Activated naive CD8-positive, alpha-beta T cell treated with anti-CD3 and anti-CD28 coated beads, Interleukin-2, amount 10 ng/mL, durations not matched to agents 7 days and 5 days (primary cell): Measurements from ENCODE around the gene HADH. TPM values are rescaled to one million over a fixed set of nuclear protein-coding genes. Genes with fewer than 3 reads are reported as not detected.

Experiments
- ATAC-seq: fragments of 150-1000 bp; cut with Tn5 transposase; one replicate; pipeline ENCODE4 v1.10.0; 2021; ENCODE audit warnings: low read depth, moderate library complexity
- POLR2A ChIA-PET: fragments of 350-600 bp; sonication (Branson Sonifier 250); formaldehyde crosslinking; loops from one replicate; lab custom pipeline; 2021; ENCODE audit warnings: antibody characterized with exemption; lab: Charles Lee
- DNase-seq: peaks from one replicate; pipeline ENCODE4 v3.0.0; 2021
- H3K27ac Mint-ChIP-seq: one replicate; pipeline ENCODE4 v1.8.0; 2022; ENCODE audit warnings: mild to moderate bottlenecking, mixed read lengths
- H3K27me3 Mint-ChIP-seq: one replicate; pipeline ENCODE4 v1.8.0; 2022; ENCODE audit warnings: mild to moderate bottlenecking, moderate library complexity, mixed read lengths
- H3K36me3 Mint-ChIP-seq: one replicate; pipeline ENCODE4 v1.8.0; 2021; ENCODE audit warnings: mild to moderate bottlenecking, mixed read lengths
- H3K4me1 Mint-ChIP-seq: one replicate; pipeline ENCODE4 v1.8.0; 2021; ENCODE audit warnings: mixed read lengths
- H3K4me3 Mint-ChIP-seq: one replicate; pipeline ENCODE4 v1.8.0; 2022; ENCODE audit warnings: mild to moderate bottlenecking, moderate library complexity, mixed read lengths
- H3K9me3 Mint-ChIP-seq: one replicate; pipeline ENCODE4 v1.8.0; 2021; ENCODE audit warnings: mixed read lengths
- total RNA-seq, 2 experiments: library from RNA; stranded (reverse); gene quantifications; one replicate each; pipeline ENCODE4 v1.2.3, GENCODE V29; 2021

Gene HADH
- total RNA-seq, 2 experiments from 2014 or later, result 45.3 to 46.6 TPM

DNA sequence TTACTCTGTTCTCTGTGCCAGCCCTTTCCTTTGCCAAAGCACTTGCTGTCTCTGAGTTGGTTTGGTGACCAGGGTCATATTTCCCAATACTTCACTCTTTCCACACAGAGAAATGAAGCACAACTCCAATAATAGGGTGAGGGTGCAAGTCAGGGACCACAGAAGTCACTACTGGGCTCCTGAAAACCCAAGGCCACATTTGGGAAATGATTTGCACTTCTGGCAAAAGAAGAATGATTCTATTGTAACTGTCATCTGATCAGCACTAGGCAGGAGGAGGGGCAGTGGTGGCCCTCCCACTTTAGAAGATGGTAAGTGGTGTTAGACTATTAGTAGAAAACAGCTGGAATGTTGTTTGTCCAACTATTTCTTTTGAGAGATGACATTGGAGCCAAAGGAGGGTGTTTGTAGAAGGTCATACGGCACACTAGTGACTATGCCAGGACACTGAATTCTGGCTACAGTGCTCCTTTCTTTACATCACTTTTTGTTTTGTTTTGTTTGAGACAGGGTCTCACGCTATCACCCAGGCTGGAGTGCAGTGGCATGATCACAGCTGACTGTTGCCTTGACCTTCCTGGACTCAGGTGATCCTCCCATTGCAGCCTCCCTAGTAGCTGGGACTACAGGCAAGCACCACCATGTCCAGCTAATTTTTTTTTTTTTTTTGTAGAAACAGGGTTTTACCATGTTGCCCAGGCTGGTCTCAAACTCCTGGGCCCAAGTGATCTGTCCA is 10.8 kb upstream of the HADH start:
- Mint-ChIP-seq H3K27ac (no peak overlapping the region), H3K9me3 (peaks cover 9% of the 10 kb centered on the region), H3K27me3 (no peaks in the 10 kb centered on the region), H3K4me1 (peaks cover 8% of the 10 kb centered on the region), H3K4me3 (no peak overlapping the region), H3K36me3 (peaks cover 12% of the 10 kb centered on the region)
- ATAC-seq (no peak), DNase-seq (no peak)
- POLR2A ChIA-PET, result no interaction called here

DNA sequence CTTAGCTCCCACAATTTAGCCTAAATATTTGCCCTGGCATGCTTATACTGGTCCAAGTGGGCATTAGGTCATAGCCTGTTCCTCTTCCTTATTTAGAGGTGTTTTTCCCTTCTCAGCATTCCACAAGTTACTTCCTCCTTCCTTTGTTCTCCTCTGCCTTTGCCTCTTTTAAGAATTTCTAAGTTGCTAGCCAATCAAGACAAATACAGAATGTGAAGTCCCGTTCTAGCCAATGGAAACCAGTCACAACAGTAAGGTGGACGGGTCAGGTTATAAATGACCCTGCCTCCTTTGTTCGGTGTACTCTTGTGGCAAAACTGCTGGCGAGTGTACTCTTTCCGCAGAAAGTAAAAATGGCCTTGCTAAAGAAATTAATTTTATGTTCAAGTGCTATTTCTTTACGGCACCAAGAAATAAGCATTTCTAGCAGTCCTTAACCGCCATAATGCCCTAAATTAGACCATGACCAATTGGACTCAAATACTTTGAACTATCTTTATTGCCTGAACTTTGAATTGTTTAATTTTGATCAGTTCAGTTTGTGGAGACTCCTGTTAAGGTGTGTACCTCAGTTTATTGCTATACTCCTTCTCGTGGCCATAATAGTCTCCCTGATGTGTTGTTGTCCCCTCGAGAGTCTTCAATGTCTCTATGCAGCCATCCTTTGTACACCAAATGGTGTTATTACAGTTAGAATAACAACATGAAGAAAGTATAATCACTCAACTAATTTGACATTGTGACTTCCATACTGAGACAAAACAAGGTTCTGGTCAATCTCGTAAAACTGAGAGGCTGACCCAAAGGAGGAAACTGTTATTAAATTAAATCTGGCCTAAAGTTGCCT is 1.6 kb upstream of the HADH start:
- POLR2A ChIA-PET, result no interaction called here
- ATAC-seq (no peak), DNase-seq (no peak)
- no peak overlapping the region for H3K27ac Mint-ChIP-seq
- no peaks in the 10 kb centered on the region for H3K27me3 Mint-ChIP-seq
- no peak overlapping the region for H3K4me3 Mint-ChIP-seq
- peaks cover 24% of the 10 kb centered on the region for H3K4me1 Mint-ChIP-seq
- H3K9me3 Mint-ChIP-seq, result no peaks in the 10 kb centered on the region
- peaks cover 2% of the 10 kb centered on the region for H3K36me3 Mint-ChIP-seq

DNA sequence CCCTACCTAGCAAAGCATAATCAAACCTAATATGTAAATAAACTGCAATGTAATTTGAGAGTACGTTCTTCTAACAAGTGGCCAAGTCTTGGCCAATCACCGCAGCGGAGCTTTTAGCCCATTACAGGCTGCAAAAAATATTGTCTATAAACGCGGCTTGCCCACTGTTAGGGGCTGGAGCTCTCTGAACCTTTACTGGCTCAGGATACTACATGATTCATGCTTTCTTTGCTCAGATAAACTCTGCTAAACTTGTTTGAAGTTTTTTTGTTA is 990 bp upstream of the HADH start:
- H3K9me3 Mint-ChIP-seq, result no peaks in the 10 kb centered on the region
- H3K4me3 Mint-ChIP-seq, result no peak overlapping the region
- H3K27ac Mint-ChIP-seq, result no peak overlapping the region
- H3K4me1 Mint-ChIP-seq, result peaks cover 26% of the 10 kb centered on the region
- DNase-seq, result no peak
- H3K36me3 Mint-ChIP-seq, result peaks cover 3% of the 10 kb centered on the region
- H3K27me3 Mint-ChIP-seq, result no peaks in the 10 kb centered on the region
- POLR2A ChIA-PET, result no interaction called here
- ATAC-seq, result no peak

DNA sequence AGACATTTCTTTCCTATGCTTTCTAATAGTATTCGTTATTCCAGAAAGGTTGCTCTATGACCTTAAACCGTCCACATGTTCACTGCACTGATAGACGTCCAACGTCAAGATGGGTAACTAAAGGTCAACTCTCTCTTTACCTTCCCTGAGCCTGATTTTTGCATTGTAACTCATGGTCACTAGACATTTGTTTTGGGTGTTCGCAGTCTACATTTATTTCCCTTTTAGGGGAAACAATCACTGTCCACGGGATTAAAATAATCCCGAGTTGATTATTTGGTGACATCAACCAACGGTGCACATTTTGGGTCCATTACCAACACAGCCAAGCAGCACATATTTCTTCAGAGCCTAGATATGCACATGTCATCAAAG is 540 bp upstream of the HADH start:
- Mint-ChIP-seq H3K27ac (peak overlapping the region; percentile 88), H3K36me3 (peaks cover 3% of the 10 kb centered on the region), H3K27me3 (no peaks in the 10 kb centered on the region), H3K9me3 (no peaks in the 10 kb centered on the region), H3K4me1 (peaks cover 30% of the 10 kb centered on the region), H3K4me3 (peak overlapping the region; percentile 94)
- ATAC-seq (no peak), DNase-seq (no peak)
- POLR2A ChIA-PET, result no interaction called here

DNA sequence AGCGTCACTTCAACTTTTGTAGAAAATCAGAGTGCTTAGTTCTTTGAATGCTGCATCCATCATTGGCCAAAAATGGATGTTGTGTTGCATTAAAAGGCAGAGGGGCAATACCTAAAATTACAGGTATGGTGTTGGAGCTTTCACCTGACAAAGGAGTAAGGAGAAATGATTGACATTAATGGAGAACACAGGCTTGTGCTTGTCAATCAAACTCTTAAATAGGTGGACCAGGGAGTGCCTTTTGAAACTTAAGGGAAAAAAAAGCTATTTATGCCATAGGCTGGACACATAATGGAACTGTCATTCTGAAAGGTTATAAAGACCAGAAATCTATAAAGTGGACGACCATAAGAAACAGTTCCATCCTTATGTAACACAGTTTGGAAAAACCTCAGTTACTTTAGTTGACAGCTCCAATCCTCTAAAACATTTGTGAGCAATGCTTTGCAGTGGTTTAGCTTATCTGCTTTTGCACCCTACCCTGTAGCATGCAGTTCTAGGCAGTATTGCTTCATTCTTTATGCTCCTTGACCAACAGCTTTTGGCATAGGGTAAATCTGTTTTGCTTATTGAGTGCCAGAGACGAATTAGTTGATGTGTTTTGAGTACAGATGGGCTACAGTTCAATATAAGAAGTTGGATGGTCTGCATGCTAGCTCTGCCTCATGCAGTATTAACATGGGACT is 2.4 kb downstream of the HADH start:
- Mint-ChIP-seq H3K9me3 (no peaks in the 10 kb centered on the region), H3K36me3 (peaks cover 27% of the 10 kb centered on the region), H3K27ac (no peak overlapping the region), H3K27me3 (no peaks in the 10 kb centered on the region), H3K4me3 (peak overlapping the region; percentile 94), H3K4me1 (peaks cover 42% of the 10 kb centered on the region)
- no peak for ATAC-seq
- DNase-seq, result no peak
- POLR2A ChIA-PET, result interaction anchor here (0.5 kb wide), 1 partner anchor 564 kb away, joined by 3 read pairs; no protein-coding TSS in a partner anchor

DNA sequence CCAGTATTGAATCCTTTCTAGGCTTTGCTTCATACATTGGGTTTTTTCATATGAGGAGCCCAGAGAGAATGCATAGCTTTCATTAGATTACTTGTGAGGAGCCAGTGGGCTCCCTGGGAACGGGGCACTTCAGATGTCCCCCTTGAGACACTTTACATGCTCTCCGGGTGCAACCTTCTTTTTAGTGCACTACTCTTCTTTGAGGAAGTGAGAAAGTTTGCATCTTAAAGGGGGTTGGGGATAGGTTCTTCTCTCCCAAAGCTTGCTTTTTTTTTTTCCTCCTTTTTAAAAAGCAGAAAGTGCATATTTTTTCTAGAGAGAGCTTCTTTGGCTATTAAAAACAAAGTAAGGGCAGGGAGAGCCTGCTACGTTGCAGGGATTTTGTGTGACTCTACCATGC is 4.3 kb downstream of the HADH start:
- H3K4me3 Mint-ChIP-seq, result peak overlapping the region; percentile 10
- no peaks in the 10 kb centered on the region for H3K9me3 Mint-ChIP-seq
- no peak overlapping the region for H3K27ac Mint-ChIP-seq
- ATAC-seq (no peak), DNase-seq (no peak)
- H3K36me3 Mint-ChIP-seq, result peaks cover 43% of the 10 kb centered on the region
- peaks cover 43% of the 10 kb centered on the region for H3K4me1 Mint-ChIP-seq
- H3K27me3 Mint-ChIP-seq, result no peaks in the 10 kb centered on the region
- POLR2A ChIA-PET, result interaction anchor here (0.6 kb wide), 2 partner anchors 215 to 614 kb away, joined by 3 to 4 read pairs; no protein-coding TSS in a partner anchor

DNA sequence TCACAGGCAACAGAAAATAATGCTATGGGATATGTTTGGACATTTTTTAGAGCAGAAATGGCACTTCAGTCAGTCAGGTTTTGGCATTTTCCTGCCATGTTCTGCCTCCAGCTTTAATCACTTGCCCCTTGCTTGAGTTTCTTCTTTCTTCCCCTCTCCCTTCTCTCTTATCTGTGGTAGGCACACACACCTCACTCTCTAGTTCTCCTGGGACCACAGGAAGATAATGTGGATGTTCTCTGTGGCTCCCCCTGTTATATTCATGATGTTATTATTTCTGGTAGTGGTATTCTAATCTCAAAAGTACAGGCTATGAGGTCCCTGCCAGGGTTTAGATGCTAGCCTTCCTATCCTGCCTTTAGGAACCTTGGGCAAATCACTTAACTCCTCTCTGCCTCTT is 5.2 kb downstream of the HADH start:
- Mint-ChIP-seq H3K4me3 (no peak overlapping the region), H3K4me1 (peaks cover 40% of the 10 kb centered on the region), H3K36me3 (peaks cover 48% of the 10 kb centered on the region), H3K9me3 (no peaks in the 10 kb centered on the region), H3K27me3 (no peaks in the 10 kb centered on the region), H3K27ac (no peak overlapping the region)
- ATAC-seq, result no peak
- POLR2A ChIA-PET, result no interaction called here
- DNase-seq, result no peak

DNA sequence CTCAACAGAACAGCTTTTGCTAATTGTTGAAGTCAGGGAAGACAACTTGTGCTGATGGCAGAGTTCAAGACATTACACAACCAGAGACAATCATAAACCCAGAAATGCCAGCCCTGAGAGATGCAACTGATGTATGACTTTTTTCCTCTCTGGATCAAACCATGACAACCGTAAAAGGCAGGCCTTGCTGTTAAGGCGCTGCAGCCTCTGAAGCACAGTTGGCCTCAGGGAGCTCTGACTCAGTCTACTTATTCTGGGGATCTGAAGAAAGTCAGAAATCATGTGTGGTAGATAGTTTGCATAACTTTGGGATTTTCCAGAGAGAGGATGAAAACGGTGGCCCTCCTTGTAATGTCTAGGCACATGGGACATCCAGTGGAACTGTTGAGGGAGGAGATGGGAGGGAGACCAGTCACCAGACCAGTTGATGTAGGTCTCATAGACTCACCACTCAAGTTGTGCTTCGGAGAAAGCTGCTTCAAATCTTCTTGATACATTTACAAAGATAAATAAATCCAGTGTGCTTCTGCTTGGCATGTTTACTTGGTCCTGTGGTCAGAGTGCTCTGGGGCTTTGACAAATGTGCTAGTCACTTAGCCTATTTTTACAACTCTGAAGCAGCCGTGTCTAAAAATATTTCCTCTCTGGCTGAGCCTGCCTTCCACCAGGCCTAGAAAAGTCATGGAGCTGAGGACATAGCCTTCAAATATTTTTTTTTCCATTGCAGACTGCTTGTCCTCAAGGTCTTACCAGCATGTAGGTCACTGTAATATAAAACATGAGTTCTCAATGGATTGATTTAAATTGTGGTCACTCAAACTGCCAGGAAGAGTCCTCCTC is 7.5 kb downstream of the HADH start:
- POLR2A ChIA-PET, result no interaction called here
- peaks cover 64% of the 10 kb centered on the region for H3K36me3 Mint-ChIP-seq

DNA sequence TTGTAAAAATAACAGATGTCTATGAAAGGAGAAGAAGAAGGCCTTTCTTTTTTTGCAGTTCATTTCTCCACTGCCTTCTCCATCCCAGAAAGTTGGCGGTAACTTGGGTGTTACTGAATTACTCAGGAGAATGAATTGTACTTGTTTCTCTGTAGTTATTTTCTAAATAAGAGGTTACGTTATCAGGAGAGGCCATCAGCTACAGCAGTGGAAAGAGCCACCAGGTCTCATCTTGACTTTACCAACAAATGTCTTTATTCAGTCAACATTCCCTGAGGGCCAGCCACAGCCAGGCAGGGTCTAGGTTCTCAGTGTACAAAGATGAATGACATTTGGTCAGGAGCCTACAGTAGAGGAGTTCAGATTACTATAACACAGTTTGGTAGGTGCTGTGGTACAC is 8.1 kb downstream of the HADH start:
- H3K36me3 Mint-ChIP-seq, result peaks cover 68% of the 10 kb centered on the region
- H3K9me3 Mint-ChIP-seq, result peaks cover 4% of the 10 kb centered on the region
- no peak for DNase-seq
- no peak for ATAC-seq
- H3K4me1 Mint-ChIP-seq, result peaks cover 27% of the 10 kb centered on the region
- no peak overlapping the region for H3K27ac Mint-ChIP-seq
- no peaks in the 10 kb centered on the region for H3K27me3 Mint-ChIP-seq
- POLR2A ChIA-PET, result no interaction called here
- H3K4me3 Mint-ChIP-seq, result no peak overlapping the region

More for the DNA sequence above, 7.5 kb downstream of the HADH start:
- H3K27me3 Mint-ChIP-seq, result no peaks in the 10 kb centered on the region
- ATAC-seq, result no peak
- H3K9me3 Mint-ChIP-seq, result peaks cover 1% of the 10 kb centered on the region
- H3K27ac Mint-ChIP-seq, result no peak overlapping the region
- peaks cover 32% of the 10 kb centered on the region for H3K4me1 Mint-ChIP-seq
- H3K4me3 Mint-ChIP-seq, result no peak overlapping the region
- DNase-seq, result no peak

DNA sequence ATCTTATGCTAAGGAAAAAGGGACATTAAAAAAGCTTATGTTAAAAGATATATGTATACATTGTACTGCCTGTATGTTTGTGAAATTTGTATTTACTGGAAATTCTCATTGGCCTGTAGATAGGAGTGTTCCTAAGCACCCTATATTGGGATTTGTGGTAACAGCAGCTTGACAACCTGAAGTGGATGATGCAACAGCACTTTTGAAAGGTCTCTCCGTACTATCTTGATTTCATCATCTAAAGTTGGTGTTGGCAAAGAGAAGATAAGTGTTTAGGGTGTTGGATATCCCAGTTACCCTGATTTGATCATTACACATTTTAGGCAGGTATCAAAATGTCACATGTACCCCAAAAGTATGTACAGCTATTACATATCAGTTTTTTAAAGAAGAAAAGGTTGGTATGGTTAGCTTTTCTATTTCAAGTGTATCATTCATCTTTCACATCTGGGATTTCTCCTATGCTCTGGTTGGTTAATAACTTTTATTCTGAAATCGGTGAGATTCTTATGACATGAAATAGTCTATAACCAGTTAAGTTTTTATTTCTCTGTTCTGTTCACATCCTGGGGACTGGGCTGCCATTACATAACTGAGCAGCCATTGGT is 10.3 kb downstream of the HADH start:
- Mint-ChIP-seq H3K4me1 (peaks cover 17% of the 10 kb centered on the region), H3K27ac (no peak overlapping the region), H3K9me3 (peaks cover 4% of the 10 kb centered on the region), H3K27me3 (no peaks in the 10 kb centered on the region), H3K36me3 (peaks cover 68% of the 10 kb centered on the region), H3K4me3 (no peak overlapping the region)
- POLR2A ChIA-PET, result interaction anchor here (1.0 kb wide), 1 partner anchor 10 kb away, joined by 3 read pairs; the partner anchor contains the start of gene HADH
- ATAC-seq (no peak), DNase-seq (no peak)

DNA sequence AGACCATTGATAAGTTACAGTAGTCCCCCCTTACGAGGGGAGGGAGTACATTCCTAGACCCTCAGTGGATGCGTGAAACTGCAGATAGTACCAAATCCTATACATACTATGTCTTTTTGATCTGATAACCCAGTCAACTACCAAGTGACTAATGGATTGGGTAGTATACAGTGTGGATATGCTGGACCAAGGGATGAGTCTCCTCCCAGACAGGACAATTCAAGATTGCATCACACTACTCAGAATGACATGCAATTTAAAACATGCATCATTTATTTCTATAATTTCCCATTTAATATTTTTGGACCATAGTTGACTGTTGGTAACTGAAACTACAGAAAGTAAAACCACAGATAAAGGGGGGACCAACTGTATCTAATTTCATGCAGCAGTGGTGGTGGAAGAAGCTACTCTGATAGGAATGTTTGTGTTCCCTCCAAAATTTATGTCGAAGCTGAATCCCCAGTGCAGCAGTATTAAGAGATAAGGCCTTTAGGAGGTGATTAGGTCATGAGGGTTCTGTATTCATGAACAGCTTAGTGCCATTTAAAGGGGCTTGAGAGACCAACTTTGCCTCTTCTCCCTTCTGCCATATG is 11.9 kb downstream of the HADH start:
- no peaks in the 10 kb centered on the region for H3K27me3 Mint-ChIP-seq
- no peak for ATAC-seq
- DNase-seq, result no peak
- peaks cover 20% of the 10 kb centered on the region for H3K4me1 Mint-ChIP-seq
- peaks cover 4% of the 10 kb centered on the region for H3K9me3 Mint-ChIP-seq
- no peak overlapping the region for H3K4me3 Mint-ChIP-seq
- peaks cover 60% of the 10 kb centered on the region for H3K36me3 Mint-ChIP-seq
- H3K27ac Mint-ChIP-seq, result no peak overlapping the region
- POLR2A ChIA-PET, result no interaction called here

DNA sequence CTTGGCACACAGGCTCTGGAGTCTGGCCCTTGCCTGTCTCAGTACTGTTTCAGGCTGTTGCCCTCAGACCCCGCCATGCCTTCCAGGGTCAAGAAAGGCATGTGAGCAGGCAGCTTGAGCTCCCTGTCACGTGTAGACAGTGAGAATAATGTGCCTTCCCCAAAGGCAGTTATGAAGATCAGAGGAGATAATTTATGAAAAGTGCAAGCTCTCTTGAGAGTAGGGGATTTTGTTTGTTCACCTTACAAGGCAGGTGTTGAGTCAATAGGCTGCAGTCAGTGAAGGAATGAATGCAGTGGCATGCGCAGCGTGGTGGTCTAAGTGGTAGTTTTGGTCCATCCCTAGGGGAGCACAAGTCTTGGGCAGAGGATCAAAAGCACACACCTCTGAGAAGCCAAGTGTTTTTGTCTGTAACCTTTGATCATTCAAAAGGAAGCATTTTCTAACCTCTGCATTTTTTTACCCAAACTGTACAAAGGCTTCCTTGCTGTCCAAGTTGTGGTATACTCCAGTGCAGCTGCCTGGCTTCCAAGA is 14.4 kb downstream of the HADH start:
- POLR2A ChIA-PET, result no interaction called here
- Mint-ChIP-seq H3K27ac (no peak overlapping the region), H3K36me3 (peaks cover 43% of the 10 kb centered on the region), H3K4me1 (peaks cover 17% of the 10 kb centered on the region), H3K9me3 (peaks cover 4% of the 10 kb centered on the region), H3K27me3 (no peaks in the 10 kb centered on the region), H3K4me3 (no peak overlapping the region)
- ATAC-seq (no peak), DNase-seq (no peak)
